AG04449 (cell line): ENCODE data around the gene ZNF655.
"Not testable (repeated sequence)": the region's sequence is repeated elsewhere in the genome, so short reads cannot be mapped to it uniquely, and the experiment has no call there.

ENCODE experiments used
- CTCF ChIA-PET: fragments of 350-600 bp; formaldehyde crosslinking; extraction: SDS; loops from one replicate; lab custom pipeline; 2021; ENCODE audit warnings: antibody characterized with exemption; lab: Yijun Ruan, JAX
- POLR2A ChIA-PET: fragments of 400-600, 350-600 bp; formaldehyde crosslinking; extraction: SDS; loops from one replicate; lab custom pipeline; 2020; ENCODE audit warnings: antibody characterized with exemption, inconsistent platforms; lab: Yijun Ruan, JAX
- DNase-seq: peaks from one replicate; pipeline ENCODE4 v3.0.0-alpha.2; 2010; ENCODE audit warnings: low read depth, low spot score
- H3K4me3 ChIP-seq: 2 replicates; pipeline ENCODE4 v1.5.1; 2011; ENCODE audit warnings: low read depth, mild to moderate bottlenecking, control low read depth, low read length
- TF ChIP-seq, protein P1 (sequence below): IDR thresholded peaks from one replicate; pipeline ENCODE4 v1.5.1; 2011; ENCODE audit warnings: mild to moderate bottlenecking, moderate library complexity, low read length, control low read depth, inconsistent platforms; ENCODE audit not compliant: insufficient read depth; ENCODE audit errors: missing control alignments

The ZNF655 gene

DNA sequence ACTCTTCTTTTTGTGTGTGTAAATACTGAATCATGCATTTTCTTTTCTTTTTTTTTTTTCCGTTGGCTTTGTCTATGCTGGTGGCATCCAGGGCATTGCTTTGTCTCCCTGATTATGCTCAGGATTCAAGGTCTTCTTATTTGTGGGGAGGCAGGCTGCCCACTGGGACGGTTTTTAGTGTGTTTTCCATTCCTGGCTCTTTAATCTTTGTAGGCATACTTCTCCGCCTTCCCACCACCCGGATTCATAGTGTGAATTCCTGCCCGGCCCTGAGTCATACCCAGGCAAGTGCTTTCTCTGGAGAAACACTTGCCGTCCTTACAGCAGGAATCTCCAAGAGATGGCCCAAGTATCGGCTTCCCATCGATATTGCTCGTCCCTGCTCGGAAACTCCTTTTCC lies 5.2 kb downstream of the ZNF655 start:
- CTCF ChIA-PET: interaction anchor here (1.3 to 1.6 kb wide), 3 partner anchors 9 to 430 kb away, joined by 3 to 4 read pairs (median 3); partner anchors contain the start of gene ZSCAN25
- POLR2A ChIA-PET: interaction anchor here (1.0 kb wide), 1 partner anchor 17 kb away, joined by 3 read pairs; no protein-coding TSS in a partner anchor
- H3K4me3 ChIP-seq: no peak overlapping the region
- TF ChIP-seq, protein P1, sequence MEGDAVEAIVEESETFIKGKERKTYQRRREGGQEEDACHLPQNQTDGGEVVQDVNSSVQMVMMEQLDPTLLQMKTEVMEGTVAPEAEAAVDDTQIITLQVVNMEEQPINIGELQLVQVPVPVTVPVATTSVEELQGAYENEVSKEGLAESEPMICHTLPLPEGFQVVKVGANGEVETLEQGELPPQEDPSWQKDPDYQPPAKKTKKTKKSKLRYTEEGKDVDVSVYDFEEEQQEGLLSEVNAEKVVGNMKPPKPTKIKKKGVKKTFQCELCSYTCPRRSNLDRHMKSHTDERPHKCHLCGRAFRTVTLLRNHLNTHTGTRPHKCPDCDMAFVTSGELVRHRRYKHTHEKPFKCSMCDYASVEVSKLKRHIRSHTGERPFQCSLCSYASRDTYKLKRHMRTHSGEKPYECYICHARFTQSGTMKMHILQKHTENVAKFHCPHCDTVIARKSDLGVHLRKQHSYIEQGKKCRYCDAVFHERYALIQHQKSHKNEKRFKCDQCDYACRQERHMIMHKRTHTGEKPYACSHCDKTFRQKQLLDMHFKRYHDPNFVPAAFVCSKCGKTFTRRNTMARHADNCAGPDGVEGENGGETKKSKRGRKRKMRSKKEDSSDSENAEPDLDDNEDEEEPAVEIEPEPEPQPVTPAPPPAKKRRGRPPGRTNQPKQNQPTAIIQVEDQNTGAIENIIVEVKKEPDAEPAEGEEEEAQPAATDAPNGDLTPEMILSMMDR: no peak
- DNase-seq: peak; percentile 67

DNA sequence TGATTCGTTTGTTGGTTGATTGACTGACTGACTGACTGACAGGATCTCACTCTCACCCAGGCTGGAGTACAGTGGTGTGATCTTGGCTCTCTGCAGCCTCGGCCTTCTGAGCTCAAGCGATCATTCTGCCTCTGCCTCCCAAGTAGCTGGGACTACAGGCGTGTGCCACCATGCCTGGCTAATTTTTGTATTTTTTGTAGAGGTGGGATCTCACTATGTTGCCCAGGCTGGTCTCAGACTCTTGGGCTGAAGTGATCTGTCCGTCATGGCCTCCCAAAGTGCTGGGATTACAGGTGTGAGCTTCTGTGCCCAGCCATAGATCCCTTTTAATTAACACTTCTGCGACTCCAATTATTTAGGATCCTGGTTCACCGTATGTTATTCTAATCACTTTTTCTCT lies 10.3 kb downstream of the ZNF655 start:
- POLR2A ChIA-PET, DNase-seq, CTCF ChIA-PET, H3K4me3 ChIP-seq: not testable (repeated sequence)

DNA sequence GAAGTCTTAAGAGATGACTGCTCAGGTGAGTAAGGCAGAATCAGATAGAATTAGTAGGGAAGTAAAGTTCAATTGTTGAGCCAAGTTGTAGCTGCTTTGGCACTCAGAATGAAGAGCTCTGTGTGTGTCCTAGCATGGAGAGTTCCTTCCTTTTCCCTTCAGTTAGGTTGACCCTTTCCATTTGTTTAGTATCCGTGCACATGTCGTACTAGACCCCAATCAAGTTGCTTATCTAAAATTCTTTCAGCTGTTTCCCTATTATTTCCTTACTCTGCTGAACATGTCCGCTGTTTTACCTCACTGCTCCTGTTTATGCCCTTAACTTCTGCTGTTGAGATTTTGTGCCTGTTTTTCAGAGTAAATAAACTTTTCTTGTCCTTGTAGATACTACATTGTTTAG lies 13.3 kb downstream of the ZNF655 start:
- no peak overlapping the region for H3K4me3 ChIP-seq
- CTCF ChIA-PET: no interaction called here
- TF ChIP-seq, protein P1: no peak
- POLR2A ChIA-PET: no interaction called here
- DNase-seq: no peak

DNA sequence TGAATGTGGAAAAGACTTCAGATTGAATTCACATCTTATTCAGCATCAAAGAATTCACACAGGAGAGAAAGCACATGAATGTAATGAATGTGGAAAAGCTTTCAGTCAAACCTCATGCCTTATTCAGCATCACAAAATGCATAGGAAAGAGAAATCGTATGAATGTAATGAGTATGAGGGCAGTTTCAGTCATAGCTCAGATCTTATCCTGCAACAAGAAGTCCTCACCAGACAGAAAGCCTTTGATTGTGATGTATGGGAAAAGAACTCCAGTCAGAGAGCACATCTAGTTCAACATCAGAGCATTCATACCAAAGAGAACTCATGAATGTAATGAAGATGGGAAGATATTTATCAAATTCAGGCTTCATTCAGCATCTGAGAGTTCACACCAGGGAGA lies 14.8 kb downstream of the ZNF655 start:
- no peak for DNase-seq
- no peak overlapping the region for H3K4me3 ChIP-seq
- TF ChIP-seq, protein P1: no peak
- POLR2A ChIA-PET: no interaction called here
- CTCF ChIA-PET: interaction anchor here (1.4 kb wide), 1 partner anchor 10 kb away, joined by 4 read pairs; no protein-coding TSS in a partner anchor

DNA sequence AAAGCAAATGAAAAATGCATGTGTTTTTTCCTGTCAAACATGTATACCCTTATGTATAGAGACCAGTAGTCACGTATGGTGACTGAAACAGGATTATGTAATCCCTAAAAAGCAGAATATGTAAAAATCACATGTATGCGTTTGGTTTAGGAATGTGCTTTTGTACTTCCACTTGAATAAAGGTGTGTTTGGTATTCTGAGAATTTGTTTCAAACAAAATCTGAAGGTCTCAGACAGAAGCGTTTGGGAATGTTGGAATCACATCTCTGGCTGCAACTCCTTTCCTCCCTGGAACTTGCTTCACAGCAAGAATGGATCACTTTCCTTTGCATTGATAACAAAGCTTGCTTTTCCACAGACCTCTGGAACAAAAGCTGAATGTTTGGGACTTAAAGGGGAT lies 17.8 kb downstream of the ZNF655 start:
- TF ChIP-seq, protein P1: no peak
- no peak for DNase-seq
- H3K4me3 ChIP-seq: no peak overlapping the region
- POLR2A ChIA-PET: no interaction called here
- CTCF ChIA-PET: interaction anchor here (1.3 kb wide), 1 partner anchor 41 kb away, joined by 3 read pairs; the partner anchor contains the start of gene ZSCAN25

DNA sequence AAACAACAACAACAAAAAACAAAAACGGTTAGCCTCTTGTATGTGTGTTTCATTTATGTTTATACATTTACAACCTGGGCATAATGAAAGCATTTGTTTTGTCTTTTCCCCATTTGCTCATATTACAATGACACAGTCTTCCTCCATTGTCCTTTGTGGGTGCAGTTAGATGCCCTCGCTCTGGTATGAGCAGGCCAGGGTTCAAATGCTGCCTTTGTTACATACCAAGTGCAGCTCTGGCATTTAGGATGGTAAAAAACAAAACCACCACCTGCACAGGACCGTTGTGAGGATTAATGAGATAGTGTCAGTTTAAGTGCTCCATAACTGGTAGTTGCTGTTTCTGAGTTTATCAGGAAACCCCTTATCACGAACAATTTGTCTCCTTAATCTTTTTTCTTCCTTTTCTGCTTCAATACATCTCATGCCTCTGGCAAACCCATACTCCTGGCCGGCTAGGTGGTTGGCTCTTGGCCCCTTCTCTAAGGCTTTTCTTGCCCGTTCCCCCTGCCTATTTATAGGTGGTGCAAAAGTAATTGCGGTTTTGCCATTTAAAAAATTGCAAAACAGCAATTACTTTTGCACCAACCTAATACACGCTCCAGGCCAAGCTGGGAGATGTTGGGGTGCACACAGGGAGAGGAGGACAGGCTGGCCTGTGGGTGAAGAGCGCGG lies 21.0 kb downstream of the ZNF655 start:
- DNase-seq: no peak
- CTCF ChIA-PET: interaction anchor here (1.3 kb wide), 1 partner anchor 18 kb away, joined by 3 read pairs; no protein-coding TSS in a partner anchor
- POLR2A ChIA-PET: interaction anchor here (0.6 kb wide), 1 partner anchor 68 kb away, joined by 3 read pairs; no protein-coding TSS in a partner anchor
- H3K4me3 ChIP-seq: peak overlapping the region; percentile 61
- TF ChIP-seq, protein P1: no peak
